ENCODE data around the gene DTD1.

Gene DTD1

DNA sequence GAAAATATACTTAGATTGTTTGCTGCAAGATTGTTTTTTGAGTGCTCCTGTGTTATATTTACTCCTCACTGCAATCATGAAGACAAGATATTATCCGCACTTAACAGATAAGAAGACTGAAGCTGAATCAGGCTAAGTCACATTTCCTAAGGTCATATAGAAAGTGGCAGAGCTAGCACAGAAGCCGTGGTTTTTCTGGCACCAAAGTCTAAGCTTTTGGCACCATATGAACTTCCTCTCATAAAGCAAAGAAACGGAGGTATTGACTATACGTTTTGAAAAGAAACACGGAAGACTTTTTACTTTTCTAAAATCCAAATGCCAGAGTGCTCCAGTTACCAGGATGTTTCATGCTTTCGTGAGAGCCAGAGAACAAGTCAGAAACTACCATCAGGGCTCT, 9.3 kb upstream of the DTD1 start:
- Histone ChIP-seq H3K27me3 (ENCODE audit: insufficient read depth, low read length, poor library complexity, severe bottlenecking) (no peaks in the 10 kb centered on the region), H3K4me3 (ENCODE audit: low read length, poor library complexity, severe bottlenecking) (no peak overlapping the region), H4K20me1 (ENCODE audit: insufficient read depth, low read length, poor library complexity, severe bottlenecking) (no peaks in the 10 kb centered on the region), H3F3A (ENCODE audit: low read depth) (no peaks in the 10 kb centered on the region), H3K79me2 (ENCODE audit: insufficient read depth, low read length) (no peaks in the 10 kb centered on the region), H3K4me2 (ENCODE audit: low read depth, low read length, poor library complexity, severe bottlenecking) (no peak overlapping the region), H3K4me1 (ENCODE audit: insufficient read depth, low read length, poor library complexity, severe bottlenecking) (no peaks in the 10 kb centered on the region), H3K36me3 (ENCODE audit: insufficient read depth, low read length) (no peaks in the 10 kb centered on the region), H3K9me2 (replicated peaks; ENCODE audit: low read depth, low read length) (no peaks in the 10 kb centered on the region), H2AFZ (ENCODE audit: low read length) (no peak overlapping the region), H3K9ac (ENCODE audit: low read depth, low read length, poor library complexity, severe bottlenecking) (no peak overlapping the region), H3K9me3 (ENCODE audit: insufficient read depth, low read depth, low read length) (no peaks in the 10 kb centered on the region)
- TF ChIP-seq EZH2phosphoT487 (IDR thresholded peaks at IDR 0.05; ENCODE audit: borderline replicate concordance) = no peak
- TF ChIP-seq, protein P1, sequence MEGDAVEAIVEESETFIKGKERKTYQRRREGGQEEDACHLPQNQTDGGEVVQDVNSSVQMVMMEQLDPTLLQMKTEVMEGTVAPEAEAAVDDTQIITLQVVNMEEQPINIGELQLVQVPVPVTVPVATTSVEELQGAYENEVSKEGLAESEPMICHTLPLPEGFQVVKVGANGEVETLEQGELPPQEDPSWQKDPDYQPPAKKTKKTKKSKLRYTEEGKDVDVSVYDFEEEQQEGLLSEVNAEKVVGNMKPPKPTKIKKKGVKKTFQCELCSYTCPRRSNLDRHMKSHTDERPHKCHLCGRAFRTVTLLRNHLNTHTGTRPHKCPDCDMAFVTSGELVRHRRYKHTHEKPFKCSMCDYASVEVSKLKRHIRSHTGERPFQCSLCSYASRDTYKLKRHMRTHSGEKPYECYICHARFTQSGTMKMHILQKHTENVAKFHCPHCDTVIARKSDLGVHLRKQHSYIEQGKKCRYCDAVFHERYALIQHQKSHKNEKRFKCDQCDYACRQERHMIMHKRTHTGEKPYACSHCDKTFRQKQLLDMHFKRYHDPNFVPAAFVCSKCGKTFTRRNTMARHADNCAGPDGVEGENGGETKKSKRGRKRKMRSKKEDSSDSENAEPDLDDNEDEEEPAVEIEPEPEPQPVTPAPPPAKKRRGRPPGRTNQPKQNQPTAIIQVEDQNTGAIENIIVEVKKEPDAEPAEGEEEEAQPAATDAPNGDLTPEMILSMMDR (conservative IDR thresholded peaks at IDR 0.05; ENCODE audit: low read length) = no peak

DNA sequence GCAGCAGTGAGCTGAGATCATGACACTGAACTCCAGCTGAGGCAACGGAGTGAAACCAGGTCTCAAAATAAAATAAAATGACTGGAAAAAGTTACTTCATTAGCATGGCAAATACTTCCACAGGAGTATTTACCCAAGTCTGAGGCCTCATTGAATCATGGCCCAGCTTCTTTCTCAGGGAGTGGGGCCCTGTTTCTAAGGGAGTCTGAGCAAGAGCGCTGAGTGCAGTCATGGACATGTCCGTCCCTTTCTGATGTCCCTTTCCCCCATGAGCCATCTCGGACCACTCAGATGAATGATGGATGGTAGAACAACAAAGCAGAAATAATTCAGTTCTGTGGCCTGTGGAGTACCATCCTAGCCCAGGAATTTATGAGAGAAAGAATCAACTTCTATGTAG, 7.8 kb upstream of the DTD1 start:
- Histone ChIP-seq H3K9ac (ENCODE audit: low read depth, low read length, poor library complexity, severe bottlenecking) (no peak overlapping the region), H3K9me2 (replicated peaks; ENCODE audit: low read depth, low read length) (no peaks in the 10 kb centered on the region), H3K4me3 (ENCODE audit: low read length, poor library complexity, severe bottlenecking) (no peak overlapping the region), H3K4me2 (ENCODE audit: low read depth, low read length, poor library complexity, severe bottlenecking) (no peak overlapping the region), H3K36me3 (ENCODE audit: insufficient read depth, low read length) (no peaks in the 10 kb centered on the region), H3F3A (ENCODE audit: low read depth) (no peaks in the 10 kb centered on the region), H3K9me3 (ENCODE audit: insufficient read depth, low read depth, low read length) (no peaks in the 10 kb centered on the region), H3K4me1 (ENCODE audit: insufficient read depth, low read length, poor library complexity, severe bottlenecking) (no peaks in the 10 kb centered on the region), H2AFZ (ENCODE audit: low read length) (no peak overlapping the region), H4K20me1 (ENCODE audit: insufficient read depth, low read length, poor library complexity, severe bottlenecking) (no peaks in the 10 kb centered on the region), H3K79me2 (ENCODE audit: insufficient read depth, low read length) (no peaks in the 10 kb centered on the region), H3K27me3 (ENCODE audit: insufficient read depth, low read length, poor library complexity, severe bottlenecking) (no peaks in the 10 kb centered on the region)
- no peak for TF ChIP-seq EZH2phosphoT487 (IDR thresholded peaks at IDR 0.05; ENCODE audit: borderline replicate concordance)
- TF ChIP-seq, protein P1 (conservative IDR thresholded peaks at IDR 0.05; ENCODE audit: low read length) = no peak

DNA sequence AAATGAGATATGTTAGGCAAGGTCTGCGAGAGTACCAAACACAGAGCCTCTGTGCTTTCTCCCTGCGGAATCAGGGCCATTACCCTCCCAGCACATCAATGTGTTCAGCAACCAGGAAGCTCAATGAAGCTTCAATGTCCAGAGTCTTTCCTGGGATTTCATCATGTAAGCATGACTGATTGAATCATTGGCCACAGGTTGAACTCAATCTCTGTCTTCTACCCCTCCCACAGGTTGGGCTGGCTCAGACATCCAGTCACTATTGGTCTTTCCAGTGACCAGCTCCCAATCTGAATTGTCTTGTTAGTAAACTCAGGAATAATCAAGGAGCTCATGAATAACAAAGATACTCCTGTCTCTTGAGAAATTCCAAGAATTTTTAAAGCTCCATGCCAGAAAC, 2.7 kb upstream of the DTD1 start:
- H3K4me1 ChIP-seq (ENCODE audit: insufficient read depth, low read length, poor library complexity, severe bottlenecking) = no peaks in the 10 kb centered on the region
- no peak overlapping the region for H3K9ac ChIP-seq (ENCODE audit: low read depth, low read length, poor library complexity, severe bottlenecking)
- no peaks in the 10 kb centered on the region for H3K79me2 ChIP-seq (ENCODE audit: insufficient read depth, low read length)
- no peaks in the 10 kb centered on the region for H3K9me2 ChIP-seq (replicated peaks; ENCODE audit: low read depth, low read length)
- H3K4me3 ChIP-seq (ENCODE audit: low read length, poor library complexity, severe bottlenecking) = no peak overlapping the region
- TF ChIP-seq EZH2phosphoT487 (IDR thresholded peaks at IDR 0.05; ENCODE audit: borderline replicate concordance) = no peak
- TF ChIP-seq, protein P1 (conservative IDR thresholded peaks at IDR 0.05; ENCODE audit: low read length) = no peak
- H2AFZ ChIP-seq (ENCODE audit: low read length) = no peak overlapping the region
- H3K4me2 ChIP-seq (ENCODE audit: low read depth, low read length, poor library complexity, severe bottlenecking) = no peak overlapping the region
- no peaks in the 10 kb centered on the region for H3K27me3 ChIP-seq (ENCODE audit: insufficient read depth, low read length, poor library complexity, severe bottlenecking)
- no peaks in the 10 kb centered on the region for H4K20me1 ChIP-seq (ENCODE audit: insufficient read depth, low read length, poor library complexity, severe bottlenecking)
- H3K9me3 ChIP-seq (ENCODE audit: insufficient read depth, low read depth, low read length) = no peaks in the 10 kb centered on the region
- H3K36me3 ChIP-seq (ENCODE audit: insufficient read depth, low read length) = no peaks in the 10 kb centered on the region
- no peaks in the 10 kb centered on the region for H3F3A ChIP-seq (ENCODE audit: low read depth)

All from Loucy (cell line).